SU-DHL-6 (cell line): ENCODE measurements around the gene DTYMK.

ENCODE experiments used
- H2AFZ ChIP-seq: fragments of 200-600 bp; sonication (generic); 2 replicates; pipeline ENCODE4 v1.6.1; 2014; ENCODE audit warnings: low read depth, mild to moderate bottlenecking, moderate library complexity, mixed read lengths, antibody characterized with exemption, low read length; ENCODE audit not compliant: severe bottlenecking
- H3F3A ChIP-seq: fragments of 200-600 bp; shearing (Covaris generic); 2 replicates; pipeline ENCODE4 v1.6.0; 2016; ENCODE audit warnings: antibody characterized with exemption, mild to moderate bottlenecking; ENCODE audit not compliant: insufficient read depth
- H3K27ac ChIP-seq: fragments of 200-600 bp; sonication (generic); 2 replicates; pipeline ENCODE4 v1.5.1; 2016; ENCODE audit warnings: low read depth, mild to moderate bottlenecking, low read length, moderate library complexity, mixed read lengths
- H3K27me3 ChIP-seq: fragments of 200-600 bp; sonication (generic), shearing (Covaris generic); 2 replicates; pipeline ENCODE4 v1.6.0; 2014; ENCODE audit warnings: mild to moderate bottlenecking, low read length
- H3K36me3 ChIP-seq: fragments of 200-600 bp; sonication (generic); 2 replicates; pipeline ENCODE4 v1.6.1; 2014; ENCODE audit warnings: mild to moderate bottlenecking, low read length, mixed read lengths
- H3K4me2 ChIP-seq: fragments of 300-600, 200-600 bp; shearing (Covaris generic), sonication (generic); 2 replicates; pipeline ENCODE4 v1.6.0; 2014; ENCODE audit warnings: low read length, low read depth, mild to moderate bottlenecking; ENCODE audit not compliant: poor library complexity, severe bottlenecking
- H3K4me3 ChIP-seq: fragments of 200-600 bp; sonication (generic); 2 replicates; pipeline ENCODE4 v1.5.1; 2014; ENCODE audit warnings: antibody characterized with exemption, low read length, mild to moderate bottlenecking, mixed read lengths; ENCODE audit not compliant: insufficient read depth, poor library complexity, severe bottlenecking
- H3K79me2 ChIP-seq: fragments of 200-600 bp; sonication (generic); 2 replicates; pipeline ENCODE4 v1.6.1; 2014; ENCODE audit warnings: mild to moderate bottlenecking, low read length, moderate library complexity; ENCODE audit not compliant: insufficient read depth
- H3K9ac ChIP-seq: fragments of 200-600 bp; sonication (generic); 2 replicates; pipeline ENCODE4 v1.7.0; 2014; ENCODE audit warnings: mild to moderate bottlenecking, low read length
- H3K9me2 ChIP-seq: fragments of 200-600 bp; sonication (generic); replicated peaks from 2 replicates; pipeline ENCODE4 v1.6.1; 2014; ENCODE audit warnings: low read length; ENCODE audit not compliant: insufficient read depth
- H3K9me3 ChIP-seq: fragments of 200-600 bp; sonication (generic); 2 replicates; pipeline ENCODE4 v1.6.1; 2014; ENCODE audit warnings: low read length, mixed read lengths; ENCODE audit not compliant: insufficient read depth
- H4K20me1 ChIP-seq: fragments of 200-600 bp; sonication (generic); 2 replicates; pipeline ENCODE4 v1.6.1; 2014; ENCODE audit warnings: low read depth, mild to moderate bottlenecking, antibody characterized with exemption, low read length, moderate library complexity, mixed read lengths
- CTCF ChIP-seq: fragments of 200-600 bp; sonication (generic); IDR thresholded peaks from one replicate; pipeline ENCODE4 v1.5.1; 2017; ENCODE audit warnings: antibody characterized with exemption, mild to moderate bottlenecking, low read length, moderate library complexity; ENCODE audit not compliant: insufficient read depth, poor library complexity, severe bottlenecking
- EZH2phosphoT487 ChIP-seq: fragments of 200-600 bp; sonication (generic), shearing (Covaris generic); conservative IDR thresholded peaks from 2 replicates; pipeline ENCODE4 v1.6.1; 2018; ENCODE audit warnings: mild to moderate bottlenecking, antibody characterized with exemption, low read length, moderate library complexity, mixed read lengths

DTYMK gene

GRCh38 chr2:241678784-241679540 is 7.7 kb downstream of the DTYMK start:
- no peak overlapping the region for H3K4me3 ChIP-seq
- TF ChIP-seq EZH2phosphoT487 (no peak), CTCF (no peak)
- H3K4me2 ChIP-seq = no peak overlapping the region
- no peaks in the 10 kb centered on the region for H3K9me2 ChIP-seq
- no peaks in the 10 kb centered on the region for H3K27me3 ChIP-seq
- H3K9me3 ChIP-seq = no peaks in the 10 kb centered on the region
- no peak overlapping the region for H3K9ac ChIP-seq
- peaks cover 5% of the 10 kb centered on the region; the same call in 1 of the 2 replicates for H3K36me3 ChIP-seq
- H2AFZ ChIP-seq = no peak overlapping the region
- peaks cover 26% of the 10 kb centered on the region for H3K79me2 ChIP-seq
- no peaks in the 10 kb centered on the region for H4K20me1 ChIP-seq
- H3K27ac ChIP-seq = no peak overlapping the region
- H3F3A ChIP-seq = no peaks in the 10 kb centered on the region

GRCh38 chr2:241678307-241678706 is 8.3 kb downstream of the DTYMK start:
- peaks cover 5% of the 10 kb centered on the region; the same call in 1 of the 2 replicates for H3K36me3 ChIP-seq
- no peaks in the 10 kb centered on the region for H4K20me1 ChIP-seq

GRCh38 chr2:241677392-241677791 is 9.2 kb downstream of the DTYMK start:
- Histone ChIP-seq H3K4me2 (no peak overlapping the region), H3K79me2 (peaks cover 12% of the 10 kb centered on the region), H3K9me3 (no peaks in the 10 kb centered on the region), H2AFZ (no peak overlapping the region), H3K36me3 (peaks cover 5% of the 10 kb centered on the region; the same call in 1 of the 2 replicates), H3K9ac (no peak overlapping the region), H3K27ac (no peak overlapping the region), H3F3A (no peaks in the 10 kb centered on the region), H3K9me2 (no peaks in the 10 kb centered on the region), H3K4me3 (no peak overlapping the region), H3K27me3 (no peaks in the 10 kb centered on the region), H4K20me1 (no peaks in the 10 kb centered on the region)
- TF ChIP-seq CTCF = no peak
- TF ChIP-seq EZH2phosphoT487 = no peak

More at GRCh38 chr2:241678307-241678706, 8.3 kb downstream of the DTYMK start:
- H3K4me2 ChIP-seq = no peak overlapping the region
- TF ChIP-seq EZH2phosphoT487 (no peak), CTCF (no peak)
- H3K27ac ChIP-seq = no peak overlapping the region
- no peaks in the 10 kb centered on the region for H3K27me3 ChIP-seq
- no peak overlapping the region for H3K4me3 ChIP-seq
- H2AFZ ChIP-seq = no peak overlapping the region
- no peak overlapping the region for H3K9ac ChIP-seq
- no peaks in the 10 kb centered on the region for H3K9me2 ChIP-seq
- H3K9me3 ChIP-seq = no peaks in the 10 kb centered on the region
- no peaks in the 10 kb centered on the region for H3F3A ChIP-seq
- peaks cover 19% of the 10 kb centered on the region for H3K79me2 ChIP-seq
